Neural cell (in vitro differentiated cells): ENCODE measurements around the gene CIROP.

Experiments
- EP300 ChIP-seq: fragments of 450-650 bp; conservative IDR thresholded peaks from 2 replicates; pipeline ENCODE4 v1.6.1; 2014; ENCODE audit warnings: antibody characterized with exemption, mild to moderate bottlenecking, moderate library complexity; ENCODE audit not compliant: poor library complexity, severe bottlenecking
- EZH2 ChIP-seq: fragments of 200-600, 300-800 bp; shearing (Covaris generic), sonication (generic); IDR thresholded peaks from 2 replicates; pipeline ENCODE4 v1.6.1; 2014; ENCODE audit warnings: antibody characterized with exemption, low read length, borderline replicate concordance, mild to moderate bottlenecking; ENCODE audit not compliant: insufficient read depth, poor library complexity, severe bottlenecking
- POLR2AphosphoS5 ChIP-seq: IDR thresholded peaks from 2 replicates; pipeline ENCODE4 v1.6.1; 2012
- RAD21 ChIP-seq: fragments of 450-650 bp; conservative IDR thresholded peaks from 2 replicates; pipeline ENCODE4 v1.6.1; 2014; ENCODE audit warnings: antibody characterized with exemption, mild to moderate bottlenecking, moderate library complexity
- TAF1 ChIP-seq: IDR thresholded peaks from 2 replicates; pipeline ENCODE4 v1.6.1; 2012; ENCODE audit warnings: low read depth
- TF ChIP-seq, protein P1 (sequence below): IDR thresholded peaks from 2 replicates; pipeline ENCODE4 v1.6.1; 2012; ENCODE audit warnings: borderline replicate concordance
- TF ChIP-seq, protein P2 (sequence below): fragments of 450-650 bp; IDR thresholded peaks from 2 replicates; pipeline ENCODE4 v1.5.1; 2014; ENCODE audit warnings: antibody characterized with exemption, mild to moderate bottlenecking, moderate library complexity; ENCODE audit not compliant: poor library complexity, severe bottlenecking

DNA sequence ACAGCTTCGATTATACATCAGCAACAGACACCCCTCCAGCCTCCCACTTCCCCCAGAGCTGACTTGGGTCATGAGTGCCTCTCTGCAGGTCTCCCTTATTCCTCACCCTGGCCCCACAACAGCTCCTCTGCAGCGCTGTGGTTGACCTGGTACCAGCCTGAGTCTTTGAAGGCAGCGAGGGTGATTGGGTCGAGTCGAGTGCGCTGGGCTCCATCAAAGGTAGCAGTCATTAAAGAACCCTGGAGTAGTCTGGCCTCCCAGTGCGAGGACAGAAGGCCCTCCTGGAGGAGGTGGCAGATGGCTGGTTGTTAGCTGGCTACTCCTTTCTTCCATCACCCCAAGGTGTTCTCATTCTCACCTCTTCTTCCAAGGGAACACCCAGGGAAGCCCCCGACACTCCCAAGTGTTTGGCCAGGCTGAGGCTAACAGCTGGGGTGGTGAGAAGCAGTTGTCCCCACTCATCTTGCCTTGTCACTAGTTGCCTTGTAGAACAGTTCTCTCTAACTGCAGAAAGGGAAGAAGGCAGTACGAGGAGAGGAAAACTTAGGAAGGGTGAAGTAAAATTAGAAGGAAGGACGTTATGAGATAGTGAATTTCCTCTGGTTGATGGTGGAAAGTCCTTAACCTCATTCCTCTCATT lies 2.7 kb downstream of the CIROP start:
- TF ChIP-seq, protein P1, sequence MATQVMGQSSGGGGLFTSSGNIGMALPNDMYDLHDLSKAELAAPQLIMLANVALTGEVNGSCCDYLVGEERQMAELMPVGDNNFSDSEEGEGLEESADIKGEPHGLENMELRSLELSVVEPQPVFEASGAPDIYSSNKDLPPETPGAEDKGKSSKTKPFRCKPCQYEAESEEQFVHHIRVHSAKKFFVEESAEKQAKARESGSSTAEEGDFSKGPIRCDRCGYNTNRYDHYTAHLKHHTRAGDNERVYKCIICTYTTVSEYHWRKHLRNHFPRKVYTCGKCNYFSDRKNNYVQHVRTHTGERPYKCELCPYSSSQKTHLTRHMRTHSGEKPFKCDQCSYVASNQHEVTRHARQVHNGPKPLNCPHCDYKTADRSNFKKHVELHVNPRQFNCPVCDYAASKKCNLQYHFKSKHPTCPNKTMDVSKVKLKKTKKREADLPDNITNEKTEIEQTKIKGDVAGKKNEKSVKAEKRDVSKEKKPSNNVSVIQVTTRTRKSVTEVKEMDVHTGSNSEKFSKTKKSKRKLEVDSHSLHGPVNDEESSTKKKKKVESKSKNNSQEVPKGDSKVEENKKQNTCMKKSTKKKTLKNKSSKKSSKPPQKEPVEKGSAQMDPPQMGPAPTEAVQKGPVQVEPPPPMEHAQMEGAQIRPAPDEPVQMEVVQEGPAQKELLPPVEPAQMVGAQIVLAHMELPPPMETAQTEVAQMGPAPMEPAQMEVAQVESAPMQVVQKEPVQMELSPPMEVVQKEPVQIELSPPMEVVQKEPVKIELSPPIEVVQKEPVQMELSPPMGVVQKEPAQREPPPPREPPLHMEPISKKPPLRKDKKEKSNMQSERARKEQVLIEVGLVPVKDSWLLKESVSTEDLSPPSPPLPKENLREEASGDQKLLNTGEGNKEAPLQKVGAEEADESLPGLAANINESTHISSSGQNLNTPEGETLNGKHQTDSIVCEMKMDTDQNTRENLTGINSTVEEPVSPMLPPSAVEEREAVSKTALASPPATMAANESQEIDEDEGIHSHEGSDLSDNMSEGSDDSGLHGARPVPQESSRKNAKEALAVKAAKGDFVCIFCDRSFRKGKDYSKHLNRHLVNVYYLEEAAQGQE = no peak
- TF ChIP-seq, protein P2, sequence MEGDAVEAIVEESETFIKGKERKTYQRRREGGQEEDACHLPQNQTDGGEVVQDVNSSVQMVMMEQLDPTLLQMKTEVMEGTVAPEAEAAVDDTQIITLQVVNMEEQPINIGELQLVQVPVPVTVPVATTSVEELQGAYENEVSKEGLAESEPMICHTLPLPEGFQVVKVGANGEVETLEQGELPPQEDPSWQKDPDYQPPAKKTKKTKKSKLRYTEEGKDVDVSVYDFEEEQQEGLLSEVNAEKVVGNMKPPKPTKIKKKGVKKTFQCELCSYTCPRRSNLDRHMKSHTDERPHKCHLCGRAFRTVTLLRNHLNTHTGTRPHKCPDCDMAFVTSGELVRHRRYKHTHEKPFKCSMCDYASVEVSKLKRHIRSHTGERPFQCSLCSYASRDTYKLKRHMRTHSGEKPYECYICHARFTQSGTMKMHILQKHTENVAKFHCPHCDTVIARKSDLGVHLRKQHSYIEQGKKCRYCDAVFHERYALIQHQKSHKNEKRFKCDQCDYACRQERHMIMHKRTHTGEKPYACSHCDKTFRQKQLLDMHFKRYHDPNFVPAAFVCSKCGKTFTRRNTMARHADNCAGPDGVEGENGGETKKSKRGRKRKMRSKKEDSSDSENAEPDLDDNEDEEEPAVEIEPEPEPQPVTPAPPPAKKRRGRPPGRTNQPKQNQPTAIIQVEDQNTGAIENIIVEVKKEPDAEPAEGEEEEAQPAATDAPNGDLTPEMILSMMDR = no peak
- TF ChIP-seq POLR2AphosphoS5 = no peak
- TF ChIP-seq EZH2 = no peak
- no peak for TF ChIP-seq RAD21
- TF ChIP-seq TAF1 = no peak
- no peak for TF ChIP-seq EP300
